Ecto neural progenitor cell (in vitro differentiated cells): ENCODE results near the gene DEAF1.
A peak's percentile ranks its signal among the peaks of the same experiment; 100 is the strongest.
"Not testable (repeated sequence)": the region's sequence is repeated elsewhere in the genome, so short reads cannot be mapped to it uniquely, and the experiment has no call there.

Experiments used
- DNase-seq: peaks from one replicate; pipeline ENCODE4 v3.0.0-alpha.2; 2018; ENCODE audit warnings: low spot score

The DEAF1 gene

GRCh38 chr11:694563-695287 is at the start of gene DEAF1:
DEAF1 (minus strand) TSS chr11:695222; CDS start chr11:695047, 175 bp downstream.
- peak; percentile 100 for DNase-seq

GRCh38 chr11:742571-743201 is 47.7 kb upstream of the DEAF1 start:
- DNase-seq, result no peak

- DNase-seq, result no peak
Observed at GRCh38 chr11:742156-742546, 47.1 kb upstream of the DEAF1 start.

- not testable (repeated sequence) for DNase-seq
Observed at GRCh38 chr11:737899-738298, 42.9 kb upstream of the DEAF1 start.

GRCh38 chr11:737366-737765 is 42.3 kb upstream of the DEAF1 start:
- no peak for DNase-seq

GRCh38 chr11:734541-734940 is 39.5 kb upstream of the DEAF1 start:
- not testable (repeated sequence) for DNase-seq

- no peak for DNase-seq
Observed at GRCh38 chr11:733072-733471, 38.0 kb upstream of the DEAF1 start.

- DNase-seq, result peak; percentile 57
Observed at GRCh38 chr11:729492-730074, 34.6 kb upstream of the DEAF1 start.

GRCh38 chr11:728901-729491 is 34.0 kb upstream of the DEAF1 start:
- DNase-seq, result no peak

- peak; percentile 91 for DNase-seq
Observed at GRCh38 chr11:727859-728748, 33.1 kb upstream of the DEAF1 start.

GRCh38 chr11:727281-727701 is 32.3 kb upstream of the DEAF1 start:
- no peak for DNase-seq

- no peak for DNase-seq
Observed at GRCh38 chr11:726278-727220, 31.5 kb upstream of the DEAF1 start.

GRCh38 chr11:725624-726202 is 30.7 kb upstream of the DEAF1 start:
- DNase-seq, result no peak

GRCh38 chr11:724778-725386 is 29.9 kb upstream of the DEAF1 start:
- DNase-seq, result no peak

GRCh38 chr11:724049-724777 is 29.2 kb upstream of the DEAF1 start:
- no peak for DNase-seq

GRCh38 chr11:723120-723883 is 28.3 kb upstream of the DEAF1 start:
- DNase-seq, result no peak

GRCh38 chr11:722346-722811 is 27.4 kb upstream of the DEAF1 start:
- DNase-seq, result no peak

GRCh38 chr11:721741-722345 is 26.8 kb upstream of the DEAF1 start:
- DNase-seq, result no peak
